ENCODE measurements around the gene RPL19. TPM values are rescaled to one million over a fixed set of nuclear protein-coding genes. Genes with fewer than 3 reads are reported as not detected.

RPL19 gene
- total and polyA plus RNA-seq, 2 experiments from 2014 or later = 1,594 to 2,627 TPM

DNA sequence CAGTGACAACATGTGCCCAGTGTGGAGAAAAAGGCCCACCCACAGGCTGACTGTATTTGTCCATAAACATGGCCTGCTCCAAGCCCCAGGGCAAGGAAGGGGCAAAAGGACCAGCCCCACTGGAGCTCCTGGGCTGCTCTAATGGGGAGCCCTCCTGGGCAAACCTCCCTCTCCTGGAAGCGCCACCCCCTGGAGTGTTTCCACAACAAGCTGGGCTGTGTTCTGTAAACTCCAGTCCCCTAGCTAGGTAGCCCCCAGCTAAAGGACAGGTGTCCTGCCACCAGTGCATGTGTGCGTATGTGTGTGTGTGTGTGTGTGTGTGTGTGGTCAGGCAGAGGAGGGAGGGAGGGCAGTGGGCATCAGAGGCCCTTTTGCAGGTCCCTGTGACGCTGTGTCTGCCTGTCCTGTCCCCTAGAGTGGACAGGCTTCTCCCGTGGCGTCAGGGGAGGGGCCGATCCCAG is 36.9 kb downstream of the RPL19 start:
- Histone ChIP-seq H3K36me3 (ENCODE audit: insufficient read depth) (no peaks in the 10 kb centered on the region), H3K4me3 (no peak overlapping the region), H3K79me2 (replicated peaks; ENCODE audit: insufficient read depth) (no peaks in the 10 kb centered on the region), H2AFZ (no peak overlapping the region), H3K4me2 (no peak overlapping the region), H3K4me1 (ENCODE audit: insufficient read depth) (no peaks in the 10 kb centered on the region; the same call in 1 of the 2 replicates), H3F3A (replicated peaks; ENCODE audit: low read depth) (0 out of 2 replicates have a peak, but pooled peaks cover 6% of the 10 kb centered on the region), H3K9me2 (ENCODE audit: insufficient read depth) (no peaks in the 10 kb centered on the region), H3K27me3 (ENCODE audit: insufficient read depth) (no peaks in the 10 kb centered on the region), H4K20me1 (replicated peaks; ENCODE audit: insufficient read depth) (no peaks in the 10 kb centered on the region), H3K27ac (ENCODE audit: low read depth) (no peak overlapping the region)
- no peak overlapping the region for H3K27ac Mint-ChIP-seq
- no peak overlapping the region for H3K4me3 Mint-ChIP-seq
- H3K9me3 Mint-ChIP-seq = no peaks in the 10 kb centered on the region
- H3K36me3 Mint-ChIP-seq (ENCODE audit: low read depth) = no peaks in the 10 kb centered on the region
- peaks cover 11% of the 10 kb centered on the region; the same call in 2 of the 3 replicates for H3K4me1 Mint-ChIP-seq
- ATAC-seq (no peak), DNase-seq (ENCODE audit: low spot score) (no peak)
- H3K27me3 Mint-ChIP-seq (ENCODE audit: insufficient read depth, low read depth, poor library complexity) = peaks cover 13% of the 10 kb centered on the region
- no peak for TF ChIP-seq EZH2phosphoT487 (IDR thresholded peaks at IDR 0.05; ENCODE audit: unreplicated experiment)
- TF ChIP-seq, protein P1, sequence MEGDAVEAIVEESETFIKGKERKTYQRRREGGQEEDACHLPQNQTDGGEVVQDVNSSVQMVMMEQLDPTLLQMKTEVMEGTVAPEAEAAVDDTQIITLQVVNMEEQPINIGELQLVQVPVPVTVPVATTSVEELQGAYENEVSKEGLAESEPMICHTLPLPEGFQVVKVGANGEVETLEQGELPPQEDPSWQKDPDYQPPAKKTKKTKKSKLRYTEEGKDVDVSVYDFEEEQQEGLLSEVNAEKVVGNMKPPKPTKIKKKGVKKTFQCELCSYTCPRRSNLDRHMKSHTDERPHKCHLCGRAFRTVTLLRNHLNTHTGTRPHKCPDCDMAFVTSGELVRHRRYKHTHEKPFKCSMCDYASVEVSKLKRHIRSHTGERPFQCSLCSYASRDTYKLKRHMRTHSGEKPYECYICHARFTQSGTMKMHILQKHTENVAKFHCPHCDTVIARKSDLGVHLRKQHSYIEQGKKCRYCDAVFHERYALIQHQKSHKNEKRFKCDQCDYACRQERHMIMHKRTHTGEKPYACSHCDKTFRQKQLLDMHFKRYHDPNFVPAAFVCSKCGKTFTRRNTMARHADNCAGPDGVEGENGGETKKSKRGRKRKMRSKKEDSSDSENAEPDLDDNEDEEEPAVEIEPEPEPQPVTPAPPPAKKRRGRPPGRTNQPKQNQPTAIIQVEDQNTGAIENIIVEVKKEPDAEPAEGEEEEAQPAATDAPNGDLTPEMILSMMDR (conservative IDR thresholded peaks at IDR 0.05; ENCODE audit: low read depth in 2 of 2) = no peak

DNA sequence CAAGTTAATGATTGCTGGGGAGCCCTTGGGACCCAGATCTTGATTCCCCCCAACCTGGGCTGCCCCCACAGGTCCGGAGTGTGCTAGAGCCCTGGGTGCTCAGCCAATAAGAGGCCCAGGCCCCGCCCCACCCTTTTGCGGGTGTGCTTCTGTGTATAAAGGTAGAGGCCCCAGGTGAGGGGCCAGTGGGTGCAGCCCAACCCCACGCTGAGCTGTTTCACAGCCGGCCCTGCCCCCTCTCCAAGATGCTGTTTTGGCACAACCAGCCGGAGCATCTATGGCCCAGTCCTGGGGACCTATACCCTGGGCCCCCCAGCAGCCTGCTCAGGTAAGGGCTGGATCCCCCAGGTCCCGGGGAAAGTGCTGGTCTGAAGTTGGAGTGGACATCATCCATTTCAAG is 37.5 kb downstream of the RPL19 start:
- DNase-seq (ENCODE audit: low spot score) (no peak), ATAC-seq (no peak)
- H3K4me1 Mint-ChIP-seq = peaks cover 8% of the 10 kb centered on the region; the same call in 2 of the 3 replicates
- no peaks in the 10 kb centered on the region for H3K36me3 Mint-ChIP-seq (ENCODE audit: low read depth)
- no peak overlapping the region for H3K4me2 ChIP-seq
- no peak overlapping the region for H3K27ac ChIP-seq (ENCODE audit: low read depth)
- no peak overlapping the region for H3K4me3 Mint-ChIP-seq
- H4K20me1 ChIP-seq (replicated peaks; ENCODE audit: insufficient read depth) = no peaks in the 10 kb centered on the region
- H3K4me3 ChIP-seq = no peak overlapping the region
- no peak overlapping the region for H2AFZ ChIP-seq
- 0 out of 2 replicates have a peak, but pooled peaks cover 6% of the 10 kb centered on the region for H3F3A ChIP-seq (replicated peaks; ENCODE audit: low read depth)
- H3K9me2 ChIP-seq (ENCODE audit: insufficient read depth) = no peaks in the 10 kb centered on the region
- H3K27ac Mint-ChIP-seq = no peak overlapping the region
- H3K36me3 ChIP-seq (ENCODE audit: insufficient read depth) = no peaks in the 10 kb centered on the region
- no peaks in the 10 kb centered on the region for H3K79me2 ChIP-seq (replicated peaks; ENCODE audit: insufficient read depth)
- H3K4me1 ChIP-seq (ENCODE audit: insufficient read depth) = no peaks in the 10 kb centered on the region; the same call in 1 of the 2 replicates
- no peaks in the 10 kb centered on the region for H3K27me3 ChIP-seq (ENCODE audit: insufficient read depth)
- H3K9me3 Mint-ChIP-seq = no peaks in the 10 kb centered on the region
- H3K27me3 Mint-ChIP-seq (ENCODE audit: insufficient read depth, low read depth, poor library complexity) = peaks cover 15% of the 10 kb centered on the region
- no peak for TF ChIP-seq CREB1 (CRISPR knock-in tag; IDR thresholded peaks at IDR 0.05; ENCODE audit: low read depth)
- no peak for TF ChIP-seq ZNF114 (CRISPR knock-in tag; IDR thresholded peaks at IDR 0.05)
- TF ChIP-seq ZNF331 (CRISPR knock-in tag; IDR thresholded peaks at IDR 0.05; ENCODE audit: low read depth) = no peak
- no peak for TF ChIP-seq JUNB (IDR thresholded peaks at IDR 0.05; ENCODE audit: unreplicated experiment)
- no peak for TF ChIP-seq EZH2 (IDR thresholded peaks at IDR 0.05; ENCODE audit: low read depth, unreplicated experiment)
- TF ChIP-seq, protein P2, sequence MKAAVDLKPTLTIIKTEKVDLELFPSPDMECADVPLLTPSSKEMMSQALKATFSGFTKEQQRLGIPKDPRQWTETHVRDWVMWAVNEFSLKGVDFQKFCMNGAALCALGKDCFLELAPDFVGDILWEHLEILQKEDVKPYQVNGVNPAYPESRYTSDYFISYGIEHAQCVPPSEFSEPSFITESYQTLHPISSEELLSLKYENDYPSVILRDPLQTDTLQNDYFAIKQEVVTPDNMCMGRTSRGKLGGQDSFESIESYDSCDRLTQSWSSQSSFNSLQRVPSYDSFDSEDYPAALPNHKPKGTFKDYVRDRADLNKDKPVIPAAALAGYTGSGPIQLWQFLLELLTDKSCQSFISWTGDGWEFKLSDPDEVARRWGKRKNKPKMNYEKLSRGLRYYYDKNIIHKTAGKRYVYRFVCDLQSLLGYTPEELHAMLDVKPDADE (IDR thresholded peaks at IDR 0.05) = no peak
- TF ChIP-seq POLR2AphosphoS5 (IDR thresholded peaks at IDR 0.05; ENCODE audit: low read depth) = no peak
- TF ChIP-seq, protein P3, sequence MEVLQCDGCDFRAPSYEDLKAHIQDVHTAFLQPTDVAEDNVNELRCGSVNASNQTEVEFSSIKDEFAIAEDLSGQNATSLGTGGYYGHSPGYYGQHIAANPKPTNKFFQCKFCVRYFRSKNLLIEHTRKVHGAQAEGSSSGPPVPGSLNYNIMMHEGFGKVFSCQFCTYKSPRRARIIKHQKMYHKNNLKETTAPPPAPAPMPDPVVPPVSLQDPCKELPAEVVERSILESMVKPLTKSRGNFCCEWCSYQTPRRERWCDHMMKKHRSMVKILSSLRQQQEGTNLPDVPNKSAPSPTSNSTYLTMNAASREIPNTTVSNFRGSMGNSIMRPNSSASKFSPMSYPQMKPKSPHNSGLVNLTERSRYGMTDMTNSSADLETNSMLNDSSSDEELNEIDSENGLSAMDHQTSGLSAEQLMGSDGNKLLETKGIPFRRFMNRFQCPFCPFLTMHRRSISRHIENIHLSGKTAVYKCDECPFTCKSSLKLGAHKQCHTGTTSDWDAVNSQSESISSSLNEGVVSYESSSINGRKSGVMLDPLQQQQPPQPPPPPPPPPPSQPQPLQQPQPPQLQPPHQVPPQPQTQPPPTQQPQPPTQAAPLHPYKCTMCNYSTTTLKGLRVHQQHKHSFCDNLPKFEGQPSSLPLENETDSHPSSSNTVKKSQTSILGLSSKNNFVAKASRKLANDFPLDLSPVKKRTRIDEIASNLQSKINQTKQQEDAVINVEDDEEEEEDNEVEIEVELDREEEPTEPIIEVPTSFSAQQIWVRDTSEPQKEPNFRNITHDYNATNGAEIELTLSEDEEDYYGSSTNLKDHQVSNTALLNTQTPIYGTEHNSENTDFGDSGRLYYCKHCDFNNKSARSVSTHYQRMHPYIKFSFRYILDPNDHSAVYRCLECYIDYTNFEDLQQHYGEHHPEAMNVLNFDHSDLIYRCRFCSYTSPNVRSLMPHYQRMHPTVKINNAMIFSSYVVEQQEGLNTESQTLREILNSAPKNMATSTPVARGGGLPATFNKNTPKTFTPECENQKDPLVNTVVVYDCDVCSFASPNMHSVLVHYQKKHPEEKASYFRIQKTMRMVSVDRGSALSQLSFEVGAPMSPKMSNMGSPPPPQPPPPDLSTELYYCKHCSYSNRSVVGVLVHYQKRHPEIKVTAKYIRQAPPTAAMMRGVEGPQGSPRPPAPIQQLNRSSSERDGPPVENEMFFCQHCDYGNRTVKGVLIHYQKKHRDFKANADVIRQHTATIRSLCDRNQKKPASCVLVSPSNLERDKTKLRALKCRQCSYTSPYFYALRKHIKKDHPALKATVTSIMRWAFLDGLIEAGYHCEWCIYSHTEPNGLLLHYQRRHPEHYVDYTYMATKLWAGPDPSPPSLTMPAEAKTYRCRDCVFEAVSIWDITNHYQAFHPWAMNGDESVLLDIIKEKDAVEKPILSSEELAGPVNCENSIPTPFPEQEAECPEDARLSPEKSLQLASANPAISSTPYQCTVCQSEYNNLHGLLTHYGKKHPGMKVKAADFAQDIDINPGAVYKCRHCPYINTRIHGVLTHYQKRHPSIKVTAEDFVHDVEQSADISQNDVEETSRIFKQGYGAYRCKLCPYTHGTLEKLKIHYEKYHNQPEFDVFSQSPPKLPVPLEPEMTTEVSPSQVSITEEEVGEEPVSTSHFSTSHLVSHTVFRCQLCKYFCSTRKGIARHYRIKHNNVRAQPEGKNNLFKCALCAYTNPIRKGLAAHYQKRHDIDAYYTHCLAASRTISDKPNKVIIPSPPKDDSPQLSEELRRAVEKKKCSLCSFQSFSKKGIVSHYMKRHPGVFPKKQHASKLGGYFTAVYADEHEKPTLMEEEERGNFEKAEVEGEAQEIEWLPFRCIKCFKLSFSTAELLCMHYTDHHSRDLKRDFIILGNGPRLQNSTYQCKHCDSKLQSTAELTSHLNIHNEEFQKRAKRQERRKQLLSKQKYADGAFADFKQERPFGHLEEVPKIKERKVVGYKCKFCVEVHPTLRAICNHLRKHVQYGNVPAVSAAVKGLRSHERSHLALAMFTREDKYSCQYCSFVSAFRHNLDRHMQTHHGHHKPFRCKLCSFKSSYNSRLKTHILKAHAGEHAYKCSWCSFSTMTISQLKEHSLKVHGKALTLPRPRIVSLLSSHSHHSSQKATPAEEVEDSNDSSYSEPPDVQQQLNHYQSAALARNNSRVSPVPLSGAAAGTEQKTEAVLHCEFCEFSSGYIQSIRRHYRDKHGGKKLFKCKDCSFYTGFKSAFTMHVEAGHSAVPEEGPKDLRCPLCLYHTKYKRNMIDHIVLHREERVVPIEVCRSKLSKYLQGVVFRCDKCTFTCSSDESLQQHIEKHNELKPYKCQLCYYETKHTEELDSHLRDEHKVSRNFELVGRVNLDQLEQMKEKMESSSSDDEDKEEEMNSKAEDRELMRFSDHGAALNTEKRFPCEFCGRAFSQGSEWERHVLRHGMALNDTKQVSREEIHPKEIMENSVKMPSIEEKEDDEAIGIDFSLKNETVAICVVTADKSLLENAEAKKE (CRISPR knock-in tag; IDR thresholded peaks at IDR 0.05) = no peak
- no peak for TF ChIP-seq NANOG (IDR thresholded peaks at IDR 0.05; ENCODE audit: borderline replicate concordance)
- TF ChIP-seq STAT1 (IDR thresholded peaks at IDR 0.05; ENCODE audit: unreplicated experiment) = no peak
